Esophagus squamous epithelium (tissue), 4 donors: Measurements from ENCODE around the gene RHOC.

ENCODE experiments used
- CTCF ChIP-seq, 6 experiments: fragments of 450-650 bp in 4 of 6; fragments of 200-600 bp in 2 of 6; sonication (generic) in 2 of 6; IDR thresholded peaks; one replicate each; pipeline ENCODE4 v1.5.1; 2016 to 2019; ENCODE audit warnings: antibody characterized with exemption in 6 of 6, mild to moderate bottlenecking in 4 of 6, moderate library complexity in 4 of 6
- POLR2A ChIP-seq, 4 donors: fragments of 450-650 bp; IDR thresholded peaks; one replicate each; pipeline ENCODE4 v1.6.1; 2017; ENCODE audit warnings: antibody characterized with exemption in 4 of 4, mild to moderate bottlenecking in 4 of 4, moderate library complexity in 3 of 4

DNA sequence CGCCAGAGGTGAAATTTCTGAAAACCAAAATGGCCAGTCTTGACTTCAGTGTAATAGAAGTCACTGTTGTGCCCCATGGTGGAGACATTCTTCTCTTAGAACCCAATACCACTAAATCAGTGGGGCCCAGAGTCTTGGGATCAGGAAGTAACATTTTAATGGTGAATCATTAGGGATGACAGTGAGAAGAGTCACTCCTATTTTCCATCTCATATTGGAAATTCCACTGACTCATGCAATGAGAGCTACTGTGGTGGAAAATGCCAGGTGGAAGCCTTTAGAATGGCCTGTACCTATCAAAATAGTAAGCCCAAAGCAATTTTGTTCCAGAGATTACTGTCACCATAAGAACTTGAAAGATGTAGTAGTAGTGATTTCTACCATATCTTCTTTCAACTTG is 28.8 kb upstream of the RHOC start:
- no peak for TF ChIP-seq CTCF (IDR thresholded peaks at IDR 0.05)
- TF ChIP-seq POLR2A (IDR thresholded peaks at IDR 0.05): no peak
